HUDEP-2 (cell line): Measurements from ENCODE around the gene SSR4.

Experiments used
- DNase-seq, 76 experiments: peaks; one replicate each; lab custom pipeline; 2025; ENCODE audit not compliant: unreplicated experiment in 76 of 76; lab: John Stamatoyannopoulos, UW

SSR4 gene

DNA sequence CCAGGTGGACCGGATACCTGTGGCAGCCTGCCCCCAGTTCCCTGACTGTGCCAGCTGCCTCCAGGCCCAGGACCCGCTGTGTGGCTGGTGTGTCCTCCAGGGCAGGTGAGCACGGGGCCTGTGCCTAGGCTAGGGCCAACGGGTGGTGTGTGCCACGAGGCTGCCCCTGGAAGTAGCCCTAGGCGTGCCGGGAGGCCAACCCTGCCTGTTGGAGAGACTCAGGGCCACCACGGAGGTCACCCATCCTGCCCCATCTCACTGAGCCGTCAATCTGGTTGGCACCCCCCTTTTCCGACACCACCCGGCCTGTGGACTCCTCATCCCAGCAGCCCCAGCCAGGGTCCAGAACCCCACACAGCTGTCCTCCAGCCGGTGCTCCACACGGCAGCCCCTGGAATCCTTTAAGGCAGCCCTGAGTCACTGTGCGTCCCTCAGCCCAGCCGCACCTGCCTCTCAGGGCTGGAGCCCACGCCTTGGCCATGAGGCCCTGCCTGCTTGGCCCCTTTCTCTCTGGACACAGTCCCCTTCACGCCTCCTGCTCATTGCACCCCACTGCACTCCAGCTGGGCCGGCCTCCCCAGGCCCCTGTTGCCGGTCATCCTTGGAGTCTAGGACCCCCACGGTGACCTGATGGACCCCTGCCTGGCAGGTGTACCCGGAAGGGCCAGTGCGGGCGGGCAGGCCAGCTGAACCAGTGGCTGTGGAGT is 25.2 kb upstream of the SSR4 start:
- DNase-seq, result no peak

DNA sequence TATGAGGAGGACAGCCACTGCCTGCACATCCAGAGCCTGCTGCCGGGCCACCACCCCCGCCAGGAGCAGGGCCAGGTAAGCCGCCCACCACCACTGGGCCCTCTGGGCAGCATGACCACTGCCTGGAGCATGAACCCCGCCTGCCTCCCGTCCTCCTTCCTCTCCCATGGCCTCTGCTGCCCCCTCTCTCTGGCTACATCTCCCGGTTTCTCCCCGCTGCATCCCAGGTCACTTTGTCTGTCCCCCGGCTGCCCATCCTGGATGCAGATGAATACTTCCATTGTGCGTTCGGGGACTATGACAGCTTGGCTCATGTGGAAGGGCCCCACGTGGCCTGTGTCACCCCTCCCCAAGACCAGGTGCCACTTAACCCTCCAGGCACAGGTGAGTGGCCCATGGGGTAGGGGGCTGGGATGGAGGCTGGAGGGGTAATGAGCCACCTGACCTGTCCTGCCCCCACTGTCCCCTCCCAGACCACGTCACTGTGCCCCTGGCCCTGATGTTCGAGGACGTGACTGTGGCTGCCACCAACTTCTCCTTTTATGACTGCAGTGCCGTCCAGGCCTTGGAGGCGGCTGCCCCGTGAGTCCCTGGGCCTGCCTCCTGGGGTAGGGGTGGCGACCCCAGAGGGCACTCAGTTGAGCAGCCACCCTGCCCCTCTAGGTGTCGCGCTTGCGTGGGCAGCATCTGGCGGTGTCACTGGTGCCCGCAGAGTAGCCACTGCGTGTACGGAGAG is 24.4 kb upstream of the SSR4 start:
- no peak for DNase-seq

DNA sequence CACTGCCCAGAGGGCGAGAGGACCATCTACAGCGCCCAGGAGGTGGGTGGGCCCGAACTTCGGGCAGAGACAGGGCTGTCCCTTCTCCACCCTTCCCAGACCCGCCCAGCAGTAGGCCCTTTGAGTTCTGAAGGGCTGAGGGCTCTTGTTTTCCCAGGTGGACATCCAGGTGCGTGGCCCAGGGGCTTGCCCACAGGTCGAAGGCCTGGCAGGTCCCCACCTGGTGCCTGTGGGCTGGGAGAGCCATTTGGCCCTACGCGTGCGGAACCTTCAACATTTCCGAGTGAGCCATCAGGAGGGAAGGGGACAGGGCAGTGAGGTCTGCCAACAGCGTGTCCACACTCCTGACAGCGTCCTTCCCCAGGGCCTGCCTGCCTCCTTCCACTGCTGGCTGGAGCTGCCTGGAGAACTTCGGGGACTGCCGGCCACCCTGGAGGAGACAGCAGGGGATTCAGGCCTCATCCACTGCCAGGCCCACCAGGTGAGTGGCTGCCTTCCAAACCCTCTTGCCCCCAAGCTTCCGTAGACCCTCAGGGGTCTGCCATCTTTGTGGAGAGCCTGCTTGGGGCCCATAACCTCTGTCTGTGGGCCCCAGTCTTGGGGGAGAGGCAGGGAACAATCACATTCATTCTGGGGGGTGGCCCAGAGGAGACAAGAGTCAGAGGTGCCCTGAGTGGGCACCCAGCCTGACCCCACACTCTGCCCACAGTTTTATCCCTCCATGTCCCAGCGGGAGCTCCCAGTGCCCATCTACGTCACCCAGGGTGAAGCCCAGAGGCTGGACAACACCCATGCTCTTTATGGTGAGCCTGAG is 23.7 kb upstream of the SSR4 start:
- no peak for DNase-seq

DNA sequence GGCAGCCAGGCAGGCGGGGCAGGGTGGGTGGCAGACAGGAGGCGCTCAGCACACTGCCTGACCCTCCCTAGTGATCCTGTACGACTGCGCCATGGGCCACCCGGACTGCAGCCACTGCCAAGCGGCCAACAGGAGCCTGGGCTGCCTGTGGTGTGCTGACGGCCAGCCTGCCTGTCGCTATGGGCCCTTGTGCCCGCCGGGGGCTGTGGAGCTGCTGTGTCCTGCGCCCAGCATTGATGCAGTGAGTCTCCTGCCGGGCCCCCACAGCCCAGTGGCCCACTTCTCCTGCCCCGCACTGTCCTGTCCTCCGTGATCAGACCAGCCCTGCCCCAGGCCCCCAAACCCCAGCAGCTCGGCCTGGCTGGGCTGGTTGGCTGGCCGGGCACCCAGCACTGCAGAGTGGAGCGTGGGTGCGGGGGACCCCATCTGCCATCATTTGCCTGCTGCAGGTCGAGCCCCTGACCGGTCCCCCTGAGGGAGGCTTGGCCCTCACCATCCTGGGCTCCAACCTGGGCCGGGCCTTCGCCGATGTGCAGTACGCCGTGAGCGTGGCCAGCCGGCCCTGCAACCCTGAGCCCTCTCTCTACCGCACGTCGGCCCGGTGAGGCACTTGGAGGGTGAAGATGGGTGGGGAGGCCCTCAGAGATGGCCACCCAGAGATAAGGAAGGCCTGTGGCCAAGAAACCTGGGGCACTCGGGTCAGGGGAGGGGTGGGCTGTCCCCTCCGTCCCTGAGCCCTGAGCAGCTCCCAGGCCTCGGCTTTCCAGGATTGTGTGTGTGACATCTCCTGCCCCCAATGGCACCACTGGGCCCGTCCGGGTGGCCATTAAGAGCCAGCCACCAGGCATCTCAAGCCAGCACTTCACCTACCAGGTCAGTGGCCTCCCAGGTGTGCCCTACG is 22.8 kb upstream of the SSR4 start:
- no peak for DNase-seq

DNA sequence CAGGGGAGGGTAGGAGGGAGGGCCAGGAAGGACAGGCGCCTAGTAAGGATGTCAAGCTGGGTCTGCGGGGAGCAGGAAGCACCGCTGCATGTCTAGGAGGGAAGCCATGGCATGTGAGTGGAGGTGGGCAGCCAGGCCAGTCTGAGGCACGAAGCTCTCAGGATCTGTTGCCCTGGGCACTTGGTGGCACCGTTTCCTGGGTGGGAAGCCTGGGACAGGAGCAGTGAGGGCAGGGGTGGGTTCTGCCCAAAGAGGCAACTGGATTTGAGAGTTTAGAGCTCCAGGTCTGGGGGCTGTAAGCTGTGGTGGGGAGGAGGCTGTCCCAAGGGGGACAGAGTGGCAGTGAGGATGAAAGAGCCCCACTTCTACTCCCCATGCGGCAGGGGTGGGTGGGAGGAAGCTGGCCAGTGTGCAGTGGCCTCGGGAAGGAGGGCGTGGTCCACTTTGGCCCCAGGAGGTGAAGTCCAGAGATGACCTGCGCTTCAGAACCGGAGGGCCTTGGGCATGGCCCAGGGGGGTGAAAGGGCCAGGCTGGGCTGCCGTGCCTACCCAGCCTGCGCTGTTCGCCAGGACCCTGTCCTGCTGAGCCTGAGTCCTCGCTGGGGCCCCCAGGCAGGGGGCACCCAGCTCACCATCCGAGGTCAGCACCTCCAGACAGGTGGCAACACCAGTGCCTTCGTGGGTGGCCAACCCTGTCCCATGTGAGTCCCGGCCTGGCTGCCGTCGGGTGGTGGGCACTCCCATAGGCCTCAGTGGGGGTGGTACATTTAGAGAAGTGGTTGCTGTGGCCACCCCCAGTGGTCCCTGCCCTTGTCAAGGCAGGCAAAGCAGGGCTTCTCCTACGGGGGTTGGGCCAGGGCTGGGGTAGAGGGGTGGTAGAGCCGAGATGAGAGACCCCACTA is 21.9 kb upstream of the SSR4 start:
- no peak for DNase-seq

DNA sequence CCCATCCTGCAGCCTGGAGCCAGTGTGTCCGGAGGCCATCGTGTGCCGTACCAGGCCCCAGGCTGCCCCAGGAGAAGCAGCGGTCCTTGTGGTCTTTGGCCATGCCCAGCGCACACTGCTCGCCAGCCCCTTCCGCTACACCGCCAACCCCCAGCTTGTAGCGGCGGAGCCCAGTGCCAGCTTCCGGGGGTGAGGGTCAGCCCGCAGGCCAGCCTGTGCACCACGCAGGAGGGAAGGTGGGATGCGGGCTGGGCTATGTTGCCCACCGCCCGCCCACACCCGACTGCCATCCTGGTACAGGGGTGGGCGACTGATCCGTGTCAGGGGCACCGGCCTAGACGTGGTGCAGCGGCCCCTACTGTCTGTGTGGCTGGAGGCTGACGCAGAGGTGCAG is 21.3 kb upstream of the SSR4 start:
- DNase-seq, result no peak

DNA sequence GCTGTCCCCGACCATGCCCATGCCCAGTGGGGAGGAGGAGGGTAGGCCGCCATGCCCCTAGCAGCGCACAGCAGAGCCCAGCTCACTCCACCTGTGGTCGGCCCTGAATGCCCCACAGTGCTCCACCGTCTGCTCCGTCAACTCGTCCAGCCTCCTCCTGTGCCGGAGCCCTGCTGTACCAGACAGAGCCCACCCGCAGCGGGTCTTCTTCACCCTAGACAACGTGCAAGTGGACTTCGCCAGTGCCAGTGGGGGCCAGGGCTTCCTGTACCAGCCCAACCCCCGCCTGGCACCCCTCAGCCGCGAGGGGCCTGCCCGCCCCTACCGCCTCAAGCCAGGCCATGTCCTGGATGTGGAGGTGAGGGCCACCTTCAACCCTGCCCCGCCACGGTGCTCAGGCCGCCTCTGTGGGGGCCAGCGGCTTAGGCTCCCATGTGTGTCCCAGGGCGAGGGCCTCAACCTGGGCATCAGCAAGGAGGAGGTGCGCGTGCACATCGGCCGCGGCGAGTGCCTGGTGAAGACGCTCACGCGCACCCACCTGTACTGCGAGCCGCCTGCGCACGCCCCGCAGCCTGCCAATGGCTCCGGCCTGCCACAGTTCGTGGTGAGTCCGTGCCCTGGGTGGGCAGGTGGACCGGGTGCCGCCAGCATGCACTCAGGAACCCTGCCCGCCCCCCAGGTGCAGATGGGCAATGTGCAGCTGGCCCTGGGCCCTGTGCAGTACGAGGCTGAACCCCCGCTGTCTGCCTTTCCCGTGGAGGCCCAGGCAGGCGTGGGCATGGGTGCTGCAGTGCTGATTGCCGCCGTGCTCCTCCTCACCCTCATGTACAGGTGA is 20.5 kb upstream of the SSR4 start:
- DNase-seq, result no peak

DNA sequence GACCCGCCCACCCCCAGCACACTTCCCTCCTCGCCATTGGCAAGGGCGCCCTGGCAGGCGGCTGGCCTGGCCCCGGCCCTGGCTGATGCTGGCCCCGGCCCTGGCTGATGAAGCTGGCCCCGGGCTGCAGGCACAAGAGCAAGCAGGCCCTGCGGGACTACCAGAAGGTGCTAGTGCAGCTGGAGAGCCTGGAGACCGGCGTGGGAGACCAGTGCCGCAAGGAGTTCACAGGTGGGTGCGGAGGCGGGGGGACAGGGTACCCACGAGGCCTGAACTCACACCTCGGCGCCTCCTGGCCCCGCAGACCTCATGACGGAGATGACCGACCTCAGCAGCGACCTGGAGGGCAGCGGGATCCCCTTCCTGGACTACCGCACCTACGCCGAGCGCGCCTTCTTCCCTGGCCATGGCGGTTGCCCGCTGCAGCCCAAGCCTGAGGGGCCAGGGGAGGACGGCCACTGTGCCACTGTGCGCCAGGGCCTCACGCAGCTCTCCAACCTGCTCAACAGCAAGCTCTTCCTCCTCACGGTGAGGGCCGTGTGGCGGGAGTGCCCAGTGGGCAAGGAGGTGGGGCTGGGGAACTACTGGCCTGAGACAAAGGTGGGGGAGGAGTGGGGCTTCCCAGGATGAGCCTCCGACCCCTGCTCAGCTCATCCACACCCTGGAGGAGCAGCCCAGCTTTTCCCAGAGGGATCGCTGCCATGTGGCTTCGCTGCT is 19.7 kb upstream of the SSR4 start:
- DNase-seq, result no peak

DNA sequence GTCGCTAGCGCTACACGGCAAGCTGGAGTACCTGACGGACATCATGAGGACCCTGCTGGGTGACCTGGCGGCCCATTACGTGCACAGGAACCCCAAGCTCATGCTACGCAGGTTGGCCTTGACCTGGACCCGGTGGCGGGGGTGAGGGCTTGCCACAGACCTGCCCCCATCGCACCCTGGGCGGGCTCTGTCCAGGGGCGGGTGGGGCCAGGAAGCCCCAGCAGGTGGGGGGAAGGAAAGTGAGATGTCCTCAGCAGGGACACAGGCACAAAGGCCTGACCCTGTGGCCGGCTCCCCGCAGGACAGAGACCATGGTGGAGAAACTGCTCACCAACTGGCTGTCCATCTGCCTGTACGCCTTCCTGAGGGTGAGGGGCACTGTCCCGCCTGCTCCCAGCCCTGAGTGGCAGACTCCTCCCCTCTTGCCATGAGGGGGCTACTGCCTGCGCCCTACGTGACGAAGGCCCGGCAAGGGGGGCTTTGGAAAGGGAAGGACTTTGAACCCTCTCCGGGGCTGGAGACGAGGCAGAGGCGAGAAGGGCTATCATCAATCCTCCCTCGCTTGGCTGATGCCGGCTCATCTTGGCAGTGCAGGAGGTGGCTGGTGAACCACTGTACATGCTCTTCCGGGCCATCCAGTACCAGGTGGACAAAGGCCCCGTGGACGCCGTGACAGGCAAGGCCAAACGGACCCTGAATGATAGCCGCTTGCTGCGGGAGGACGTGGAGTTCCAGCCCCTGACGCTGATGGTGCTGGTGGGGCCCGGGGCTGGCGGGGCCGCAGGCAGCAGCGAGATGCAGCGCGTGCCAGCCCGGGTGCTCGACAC is 19.0 kb upstream of the SSR4 start:
- DNase-seq, result no peak

DNA sequence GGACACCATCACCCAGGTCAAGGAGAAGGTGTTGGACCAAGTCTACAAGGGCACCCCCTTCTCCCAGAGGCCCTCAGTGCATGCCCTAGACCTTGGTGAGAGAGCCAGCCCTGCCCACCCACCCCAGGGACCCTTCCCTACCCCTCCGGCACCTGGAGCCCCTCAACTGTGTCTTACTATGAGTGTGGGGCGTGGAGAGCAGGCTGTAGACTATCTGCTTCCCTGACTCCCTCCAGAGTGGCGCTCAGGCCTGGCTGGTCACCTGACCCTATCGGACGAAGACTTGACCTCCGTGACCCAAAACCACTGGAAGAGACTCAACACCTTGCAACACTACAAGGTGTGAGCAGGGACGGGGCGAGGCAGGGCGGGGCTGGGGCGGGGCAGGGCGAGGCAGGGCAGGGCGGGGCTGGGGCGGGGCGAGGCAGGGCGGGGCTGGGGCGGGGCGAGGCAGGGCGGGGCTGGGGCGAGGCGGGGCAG is 18.3 kb upstream of the SSR4 start:
- no peak for DNase-seq

DNA sequence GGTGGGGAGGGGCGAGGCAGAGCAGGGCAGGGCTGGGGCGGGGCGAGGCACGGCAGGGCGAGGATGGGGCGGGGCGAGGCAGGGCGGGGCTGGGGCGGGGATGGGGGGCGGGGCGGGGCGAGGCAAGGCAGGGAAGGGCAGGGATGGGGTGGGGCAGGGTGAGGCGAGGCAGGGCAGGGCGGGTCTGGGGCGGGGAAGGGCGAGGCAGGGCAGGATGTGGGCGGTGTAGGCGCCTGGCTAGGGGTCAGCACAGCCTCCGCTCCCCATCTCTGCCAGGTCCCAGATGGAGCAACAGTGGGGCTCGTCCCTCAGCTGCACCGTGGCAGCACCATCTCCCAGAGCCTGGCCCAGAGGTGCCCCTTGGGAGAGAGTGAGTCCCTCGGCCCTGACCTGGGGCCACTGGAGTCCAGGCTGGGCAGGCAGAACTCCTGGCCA is 17.8 kb upstream of the SSR4 start:
- peak in 1 of 76 experiments; percentile 13 for DNase-seq

DNA sequence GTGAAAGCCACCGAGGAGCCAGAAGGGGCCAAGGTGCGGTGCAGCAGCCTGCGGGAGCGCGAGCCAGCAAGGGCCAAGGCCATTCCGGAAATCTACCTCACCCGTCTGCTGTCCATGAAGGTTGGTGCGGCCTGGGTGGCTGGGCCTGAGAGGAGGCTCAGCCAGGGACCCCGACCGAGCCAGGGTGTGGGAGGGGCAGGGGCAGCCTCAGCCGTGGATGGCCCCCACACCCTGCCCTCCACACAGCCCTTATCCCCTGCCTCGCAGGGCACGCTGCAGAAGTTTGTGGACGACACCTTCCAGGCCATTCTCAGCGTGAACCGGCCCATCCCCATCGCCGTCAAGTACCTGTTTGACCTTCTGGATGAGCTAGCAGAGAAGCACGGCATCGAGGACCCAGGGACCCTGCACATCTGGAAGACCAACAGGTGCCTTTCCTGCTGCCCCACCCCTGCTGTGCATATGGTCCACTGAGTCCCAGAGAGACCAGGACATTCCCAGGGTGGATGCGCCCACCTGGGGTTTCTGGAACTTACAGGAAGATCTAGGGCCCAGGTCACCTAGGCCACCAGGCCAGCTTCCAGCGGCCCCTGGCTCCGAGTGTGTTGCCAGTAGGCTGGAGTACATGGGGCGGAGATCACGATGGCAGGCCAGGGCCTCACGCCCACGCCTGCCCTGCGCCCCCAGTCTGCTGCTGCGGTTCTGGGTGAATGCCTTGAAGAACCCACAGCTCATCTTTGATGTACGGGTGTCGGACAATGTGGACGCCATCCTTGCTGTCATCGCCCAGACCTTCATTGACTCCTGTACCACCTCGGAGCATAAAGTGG is 17.0 kb upstream of the SSR4 start:
- DNase-seq, result no peak

DNA sequence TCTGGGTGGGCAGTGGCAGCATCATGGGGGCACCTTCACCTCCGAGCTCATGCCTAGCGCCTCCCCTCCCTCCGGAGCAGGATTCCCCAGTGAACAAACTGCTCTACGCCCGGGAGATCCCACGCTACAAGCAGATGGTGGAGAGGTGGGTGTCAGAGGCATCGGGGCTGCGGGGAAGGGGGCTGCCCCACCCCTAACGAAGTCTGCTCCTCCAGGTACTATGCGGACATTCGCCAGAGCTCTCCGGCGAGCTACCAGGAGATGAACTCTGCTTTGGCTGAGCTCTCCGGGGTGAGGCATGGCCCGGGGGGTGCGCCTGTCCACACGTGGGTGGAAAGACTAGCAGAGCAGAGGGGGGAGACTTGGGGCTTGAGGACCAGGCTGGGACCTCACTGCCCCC is 16.3 kb upstream of the SSR4 start:
- no peak for DNase-seq

DNA sequence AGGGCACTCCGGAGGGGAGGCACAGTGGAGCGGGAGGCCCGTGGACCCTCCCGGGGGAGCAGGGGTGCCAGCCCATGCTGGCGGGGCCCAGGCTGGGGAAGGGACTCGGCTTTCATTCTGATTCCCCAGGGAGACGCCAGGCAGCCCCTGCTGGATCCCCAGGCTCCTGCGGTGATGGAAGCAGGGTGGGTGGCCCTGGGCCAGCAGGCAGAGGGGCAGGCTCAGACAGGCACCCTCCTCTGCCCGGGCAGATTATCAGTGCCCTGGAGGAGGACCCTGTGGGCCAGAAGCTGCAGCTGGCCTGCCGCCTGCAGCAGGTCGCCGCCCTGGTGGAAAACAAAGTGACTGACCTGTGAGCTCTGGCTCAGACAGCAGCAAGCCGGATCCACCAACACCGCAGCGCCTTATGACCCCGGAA is 15.8 kb upstream of the SSR4 start:
- DNase-seq, result peak in 7 of 76 experiments; percentile 1 to 24 (median 18)

DNA sequence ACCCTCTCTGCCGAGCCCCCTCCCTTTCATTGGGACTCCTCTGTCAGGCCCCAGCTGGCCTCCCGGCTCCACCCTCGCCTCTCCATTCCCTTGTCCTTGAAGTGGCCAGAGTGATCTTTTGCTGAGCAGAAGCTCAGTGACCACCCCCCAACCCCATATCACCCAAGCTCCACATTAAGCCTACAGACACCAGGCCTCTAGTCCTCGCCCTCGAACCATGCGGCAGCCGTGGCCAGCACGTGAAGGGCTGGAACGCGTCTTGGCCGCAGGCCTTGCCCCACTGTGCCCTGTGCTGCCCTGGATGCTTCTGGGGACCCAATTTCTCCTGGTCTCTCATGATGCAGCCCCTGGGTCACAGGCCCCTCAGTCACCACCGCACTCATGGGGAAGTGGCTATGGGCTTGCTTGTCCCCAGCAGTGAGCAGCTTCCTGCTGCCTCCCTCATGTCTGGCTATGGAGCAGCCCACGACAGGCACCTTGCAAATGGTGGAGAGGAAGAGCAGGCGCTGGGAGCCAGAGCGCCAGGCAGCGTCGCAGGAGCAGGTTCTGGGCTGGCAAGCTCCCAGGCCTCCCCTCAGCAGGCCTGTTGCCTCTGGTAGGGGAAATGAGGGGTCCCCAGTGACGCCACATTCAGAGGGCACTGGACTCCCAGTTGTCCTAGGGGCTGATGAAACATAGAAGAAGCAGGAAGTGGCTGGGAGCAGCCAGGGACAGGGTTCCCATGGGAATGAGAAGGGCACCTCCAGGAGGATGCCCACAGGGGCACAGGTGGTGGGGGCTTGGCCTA is 14.4 kb upstream of the SSR4 start:
- no peak for DNase-seq
